Heart left ventricle (tissue), 16 donors: ENCODE results near the gene TCFL5. TPM values are rescaled to one million over a fixed set of nuclear protein-coding genes. Genes with fewer than 3 reads are reported as not detected.
A peak's percentile ranks its signal among the peaks of the same experiment; 100 is the strongest.
"Not testable (repeated sequence)": the region's sequence is repeated elsewhere in the genome, so short reads cannot be mapped to it uniquely, and the experiment has no call there.

Experiments used
- ATAC-seq, 4 donors: fragments of 200-7000 bp; cut with Tn5 transposase; one replicate each; pipeline ENCODE4 v1.9.1; 2020 to 2022; ENCODE audit warnings: moderate library complexity in 4 of 4, mild to moderate bottlenecking in 3 of 4, moderate number of reproducible peaks in 1 of 4
- DNase-seq, 5 donors: peaks; one replicate each; pipeline ENCODE4 v3.0.0-alpha.2; 2020
- H3K27ac ChIP-seq, 12 donors: fragments of 200-600 bp; sonication (generic) in 4 of 12; one replicate each; pipeline versions ENCODE4 v1.5.0 to v1.8.0; 2016 to 2022; ENCODE audit warnings: mild to moderate bottlenecking in 2 of 12
- H3K27me3 ChIP-seq, 9 donors: fragments of 200-600 bp; sonication (generic) in 2 of 9; one replicate each; pipeline versions ENCODE4 v1.5.1 to v1.8.0; 2016 to 2022; ENCODE audit warnings: mild to moderate bottlenecking in 3 of 9
- H3K36me3 ChIP-seq, 9 donors: fragments of 200-600 bp; sonication (generic) in 2 of 9; one replicate each; pipeline versions ENCODE4 v1.5.0 to v1.8.0; 2018 to 2022; ENCODE audit warnings: mild to moderate bottlenecking in 2 of 9
- H3K4me1 ChIP-seq, 12 donors: fragments of 200-600 bp; sonication (generic) in 4 of 12; one replicate each; pipeline versions ENCODE4 v1.5.0 to v1.8.0; 2016 to 2022; ENCODE audit warnings: mild to moderate bottlenecking in 3 of 12
- H3K4me3 ChIP-seq, 12 donors: fragments of 200-600 bp; sonication (generic) in 4 of 12; one replicate each; pipeline versions ENCODE4 v1.5.0 to v1.8.0; 2017 to 2022; ENCODE audit warnings: mild to moderate bottlenecking in 9 of 12, moderate library complexity in 4 of 12
- H3K9me3 ChIP-seq, 12 donors: fragments of 200-600 bp; sonication (generic) in 4 of 12; one replicate each; pipeline versions ENCODE4 v1.5.0 to v1.8.0; 2016 to 2022; ENCODE audit warnings: mild to moderate bottlenecking in 1 of 12
- POLR2A ChIP-seq, 2 donors: fragments of 450-650 bp; IDR thresholded peaks; one replicate each; pipeline ENCODE4 v1.6.1; 2017; ENCODE audit warnings: antibody characterized with exemption in 2 of 2, mild to moderate bottlenecking in 2 of 2, moderate library complexity in 2 of 2
- WGBS, 4 donors: extraction: QIAGEN DNeasy Blood & Tissue Kit in 2 of 4; methylation state at CpG; one replicate each; pipeline versions ENCODE4 v1.1.5 to v1.1.7; 2013 to 2018; 5-methylcytosine and 5-hydroxymethylcytosine counted together
- intact Hi-C, 10 donors: fragments of 100-400 bp; cut with DNase I; formaldehyde crosslinking; loops; one replicate each; pipeline versions ENCODE4 v1.11.1 to v1.14.2; 2022
- polyA plus RNA-seq, 2 donors: library from polyadenylated mRNA; stranded (reverse); fragments of 200-250 nt; gene quantifications; one replicate each; pipeline ENCODE4 v1.2.3, GENCODE V29; 2013
- total RNA-seq, 9 donors: library from RNA; depleted of rRNA in 2 of 9; stranded (reverse); fragments of >200 nt in 2 of 9; fragmentation: NEBNext Ultra II Directional in 3 of 9; extraction: Animal tissue kit (Norgen Biotek cat#: 25700) in 3 of 9; gene quantifications; one replicate each; pipeline versions ENCODE4 v1.1.0 to v1.2.4, GENCODE V29; 2016 to 2023
- TF ChIP-seq, protein P1 (sequence below), 12 donors: fragments of 200-600 bp; sonication (generic) in 4 of 12; IDR thresholded peaks; one replicate each; pipeline versions ENCODE4 v1.5.0 to v1.8.0; 2018 to 2022; ENCODE audit warnings: antibody characterized with exemption in 12 of 12, mild to moderate bottlenecking in 5 of 12
- donor health status: ischemic (EF 13 %, LVEDD 7.1; RV severe dilation, severe dysfunction).
- donor health status: healthy with polysubstance abuse.
- donor health status: DM: no; HTN: yes; CAD: no.
- donor health status: DM: no; HTN: no; CAD: no.
- donor health status: ischemic (EF 25% LVEDD 6.9; RV normal size, moderate dysfunction).
- donor health status: ischemic (EF 25% LVEDD 5.7; RV mildly dilated, moderate dysfunction).
- donor health status: healthy.
- donor health status: DM: yes; HTN: yes; CAD: no.
- donor health status: ischemic (EF 35%, LVEDD 5.7; RV mildly dilated, moderate dysfunction).
- donor health status: nonischemic (EF 11% LVEDD 7.7; RV severe dilation, severe dysfunction).
- donor health status: DM: yes; HTN: yes; CAD: no.
- donor health status: PGD.
- donor health status: ischemic (EF 29% LVEDD 5.4; RV normal size, mild dysfunction).
- donor health status: nonischemic (EF 23%, LVEDD 6.1; RV moderate dilation, normal function).

The TCFL5 gene
- total and polyA plus RNA-seq, 11 donors, result 2.5 to 8.2 (median 5.9) TPM

DNA sequence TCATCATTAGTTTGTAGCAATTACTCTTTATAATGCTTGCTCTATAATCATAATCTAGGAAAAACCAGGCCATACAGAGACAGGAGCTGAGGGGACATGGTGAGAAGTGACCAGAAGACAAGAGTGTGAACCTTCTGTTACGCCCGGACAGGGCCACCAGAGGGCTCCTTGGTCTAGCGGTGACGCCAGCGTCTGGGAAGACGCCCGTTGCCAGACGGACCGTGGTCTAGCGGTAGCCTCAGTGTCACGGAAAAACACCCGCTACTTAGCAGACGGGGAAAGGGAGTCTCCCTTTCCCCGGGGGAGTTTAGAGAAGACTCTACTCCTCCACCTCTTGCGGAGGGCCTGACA is 12.0 kb upstream of the TCFL5 start:
- peak; percentile 69 to 85 (median 79) for DNase-seq
- TF ChIP-seq, protein P1, sequence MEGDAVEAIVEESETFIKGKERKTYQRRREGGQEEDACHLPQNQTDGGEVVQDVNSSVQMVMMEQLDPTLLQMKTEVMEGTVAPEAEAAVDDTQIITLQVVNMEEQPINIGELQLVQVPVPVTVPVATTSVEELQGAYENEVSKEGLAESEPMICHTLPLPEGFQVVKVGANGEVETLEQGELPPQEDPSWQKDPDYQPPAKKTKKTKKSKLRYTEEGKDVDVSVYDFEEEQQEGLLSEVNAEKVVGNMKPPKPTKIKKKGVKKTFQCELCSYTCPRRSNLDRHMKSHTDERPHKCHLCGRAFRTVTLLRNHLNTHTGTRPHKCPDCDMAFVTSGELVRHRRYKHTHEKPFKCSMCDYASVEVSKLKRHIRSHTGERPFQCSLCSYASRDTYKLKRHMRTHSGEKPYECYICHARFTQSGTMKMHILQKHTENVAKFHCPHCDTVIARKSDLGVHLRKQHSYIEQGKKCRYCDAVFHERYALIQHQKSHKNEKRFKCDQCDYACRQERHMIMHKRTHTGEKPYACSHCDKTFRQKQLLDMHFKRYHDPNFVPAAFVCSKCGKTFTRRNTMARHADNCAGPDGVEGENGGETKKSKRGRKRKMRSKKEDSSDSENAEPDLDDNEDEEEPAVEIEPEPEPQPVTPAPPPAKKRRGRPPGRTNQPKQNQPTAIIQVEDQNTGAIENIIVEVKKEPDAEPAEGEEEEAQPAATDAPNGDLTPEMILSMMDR (IDR thresholded peaks at IDR 0.05), result peak; percentile 46 to 75 (median 66)
- WGBS, 4 donors, result 1 to 7% (median 3%) methylated on average over 13 to 15 of the region's 15 CpGs
- intact Hi-C loops, result loop anchor here in 9 of 10 donors (1.0 to 10.0 kb wide), 4 partner anchors 51 to 136 kb away; partner anchors contain the start of genes BHLHE23 (in 2 of the 9) and DIDO1 (in 2 of the 9)
- ATAC-seq, H3K9me3 ChIP-seq, H3K4me3 ChIP-seq, H3K36me3 ChIP-seq, H3K27me3 ChIP-seq: not testable (repeated sequence)
- H3K27ac ChIP-seq, result peak overlapping the region in 4 of 12 donors; percentile 4 to 69 (median 27)
- peaks cover 8 to 34% (median 22%) of the 10 kb centered on the region in 12 donors for H3K4me1 ChIP-seq

DNA sequence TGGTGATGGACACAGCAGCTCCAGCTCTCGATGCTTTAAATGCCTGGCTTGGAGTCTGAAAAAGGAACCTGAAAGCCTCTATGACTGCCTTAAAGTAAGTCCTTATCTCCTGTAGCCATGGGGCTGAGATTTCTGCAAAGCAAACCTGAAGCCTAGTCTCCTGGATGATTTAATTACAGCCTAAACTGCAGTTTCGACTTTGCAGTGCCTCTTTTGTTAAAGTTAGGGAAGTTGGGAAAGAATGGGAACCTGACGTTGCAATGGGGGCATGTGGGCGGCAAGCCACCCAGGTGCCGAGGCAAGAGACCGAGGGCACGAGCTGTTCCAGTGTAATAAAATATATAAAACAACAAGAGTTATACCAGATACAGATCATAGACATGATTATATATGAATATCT is 11.7 kb upstream of the TCFL5 start:
- ATAC-seq (no peak), DNase-seq (no peak)
- WGBS, 4 donors, result 79 to 85% (median 83%) methylated on average over 7 of the region's 7 CpGs
- Histone ChIP-seq H3K4me3 (no peak overlapping the region), H3K27ac (peak overlapping the region in 2 of 12 donors; percentile 8 to 69), H3K9me3 (peaks cover 0 to 6% (median 0%) of the 10 kb centered on the region in 12 donors), H3K36me3 (no peaks in the 10 kb centered on the region), H3K27me3 (no peaks in the 10 kb centered on the region), H3K4me1 (peaks cover 8 to 34% (median 22%) of the 10 kb centered on the region in 12 donors)
- TF ChIP-seq, protein P1 (IDR thresholded peaks at IDR 0.05), result no peak
- no peak for TF ChIP-seq POLR2A (IDR thresholded peaks at IDR 0.05)
- intact Hi-C loops, result loop anchor here in 9 of 10 donors (1.0 to 10.0 kb wide), 4 partner anchors 52 to 136 kb away; partner anchors contain the start of genes BHLHE23 (in 2 of the 9) and DIDO1 (in 2 of the 9)

DNA sequence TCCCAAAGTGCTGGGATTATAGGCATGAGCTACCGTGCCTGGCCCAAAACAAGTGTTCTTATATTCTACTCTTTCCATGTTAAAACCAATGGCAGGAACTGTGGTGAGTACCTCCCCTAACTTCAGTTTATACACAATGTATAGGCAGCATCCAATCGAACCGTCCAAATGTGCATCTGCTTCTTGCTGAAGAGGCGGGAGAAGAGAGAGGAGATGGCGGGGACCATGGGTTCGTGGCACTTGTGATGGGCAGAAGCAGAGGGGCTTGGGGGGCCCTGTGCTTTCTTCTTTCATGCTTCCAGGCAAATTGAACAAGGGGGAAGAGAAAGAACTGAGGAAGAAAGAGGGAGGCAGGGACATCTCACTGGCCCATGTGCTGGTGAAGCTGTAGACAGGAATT is 11.2 kb upstream of the TCFL5 start:
- H3K27me3 ChIP-seq, result no peaks in the 10 kb centered on the region
- 90 to 93% (median 92%) methylated on average over 6 of the region's 6 CpGs for WGBS, 4 donors
- H3K9me3 ChIP-seq, result peaks cover 0 to 6% (median 0%) of the 10 kb centered on the region in 12 donors
- H3K27ac ChIP-seq, result no peak overlapping the region
- no peak for ATAC-seq
- TF ChIP-seq, protein P1 (IDR thresholded peaks at IDR 0.05), result no peak
- TF ChIP-seq POLR2A (IDR thresholded peaks at IDR 0.05), result no peak
- no peak overlapping the region for H3K4me3 ChIP-seq
- intact Hi-C loops, result loop anchor here in 9 of 10 donors (1.0 to 10.0 kb wide), 4 partner anchors 52 to 136 kb away; partner anchors contain the start of genes BHLHE23 (in 2 of the 9) and DIDO1 (in 2 of the 9)
- DNase-seq, result no peak
- H3K36me3 ChIP-seq, result no peaks in the 10 kb centered on the region
- H3K4me1 ChIP-seq, result peaks cover 8 to 34% (median 22%) of the 10 kb centered on the region in 12 donors

DNA sequence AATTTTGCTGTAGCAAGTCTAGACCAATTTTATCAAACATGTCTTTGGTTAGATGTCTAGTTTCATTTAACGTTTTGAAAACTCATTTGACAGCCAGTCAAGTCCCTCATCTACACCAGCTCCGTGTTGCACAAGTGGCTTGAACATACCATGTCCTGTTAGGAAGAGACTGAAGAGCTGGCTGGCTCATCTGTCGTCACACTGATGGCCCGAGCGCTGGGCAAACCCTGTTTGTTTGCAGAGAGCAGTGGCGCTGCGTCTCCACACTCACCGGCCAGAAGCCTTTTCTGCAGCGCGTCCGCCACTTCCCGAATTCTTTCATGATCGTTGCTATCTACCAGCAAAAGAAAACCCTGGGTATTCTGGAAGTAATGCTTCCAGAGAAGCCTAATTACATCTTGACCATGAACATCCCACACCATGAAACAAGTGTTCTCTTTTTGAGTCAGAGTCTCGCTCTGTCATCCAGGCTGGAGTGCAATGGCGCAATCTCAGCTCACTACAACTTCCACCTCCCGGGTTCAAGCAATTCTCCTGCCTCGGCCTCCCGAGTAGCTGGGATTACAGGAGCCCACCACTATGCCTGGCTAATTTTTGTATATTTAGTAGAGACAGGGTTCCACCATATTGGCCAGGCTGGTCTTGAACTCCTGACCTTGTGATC is 10.7 kb upstream of the TCFL5 start:
- no peak overlapping the region for H3K27ac ChIP-seq
- H3K9me3 ChIP-seq, result peaks cover 0 to 6% (median 0%) of the 10 kb centered on the region in 12 donors
- H3K27me3 ChIP-seq, result no peaks in the 10 kb centered on the region
- DNase-seq (no peak), ATAC-seq (no peak)
- H3K4me1 ChIP-seq, result peaks cover 6 to 28% (median 18%) of the 10 kb centered on the region in 12 donors
- WGBS, 4 donors, result 78 to 86% (median 80%) methylated on average over 18 of the region's 18 CpGs
- TF ChIP-seq, protein P1 (IDR thresholded peaks at IDR 0.05), result no peak
- intact Hi-C loops, result loop anchor here in 8 of 10 donors (2.0 to 10.0 kb wide), 3 partner anchors 52 to 136 kb away; partner anchors contain the start of genes BHLHE23 (in 2 of the 8) and DIDO1 (in 2 of the 8)
- no peaks in the 10 kb centered on the region for H3K36me3 ChIP-seq
- H3K4me3 ChIP-seq, result no peak overlapping the region
